Upper lobe of left lung (tissue), 6 donors: ENCODE results near the gene RGP1. TPM values are rescaled to one million over a fixed set of nuclear protein-coding genes. Genes with fewer than 3 reads are reported as not detected.
A peak's percentile ranks its signal among the peaks of the same experiment; 100 is the strongest.

ENCODE experiments used
- ATAC-seq, 2 donors: fragments of 200-7000 bp; cut with Tn5 transposase; one replicate each; pipeline ENCODE4 v1.9.1; 2022; ENCODE audit warnings: mild to moderate bottlenecking in 2 of 2, moderate library complexity in 2 of 2; ENCODE audit not compliant: low FRiP score in 2 of 2
- DNase-seq, 2 donors: peaks; one replicate each; pipeline ENCODE4 v3.0.0-alpha.2; 2019 to 2020
- H3K27ac ChIP-seq, 4 donors: fragments of 200-600 bp; sonication (generic); one replicate each; pipeline ENCODE4 v1.5.1; 2016 to 2019
- H3K27me3 ChIP-seq, 4 donors: fragments of 200-600 bp; sonication (generic); one replicate each; pipeline ENCODE4 v1.5.1; 2017 to 2019
- H3K36me3 ChIP-seq, 4 donors: fragments of 200-600 bp; sonication (generic); one replicate each; pipeline ENCODE4 v1.5.1; 2016 to 2019
- H3K4me1 ChIP-seq, 4 donors: fragments of 200-600 bp; sonication (generic); one replicate each; pipeline ENCODE4 v1.5.1; 2018 to 2019
- H3K4me3 ChIP-seq, 4 donors: fragments of 200-600 bp; sonication (generic); one replicate each; pipeline ENCODE4 v1.5.1; 2017 to 2019; ENCODE audit warnings: mild to moderate bottlenecking in 2 of 4, moderate library complexity in 1 of 4
- H3K9me3 ChIP-seq, 4 donors: fragments of 200-600 bp; sonication (generic); one replicate each; pipeline ENCODE4 v1.5.1; 2018 to 2019
- EP300 ChIP-seq, 4 donors: sonication (generic); formaldehyde crosslinking; IDR thresholded peaks; one replicate each; pipeline ENCODE4 v1.5.1; 2017; ENCODE audit warnings: antibody characterized with exemption in 4 of 4, control low read depth in 2 of 4
- POLR2A ChIP-seq, 4 donors: fragments of 450-650 bp; IDR thresholded peaks; one replicate each; pipeline ENCODE4 v1.5.1; 2016 to 2017; ENCODE audit warnings: antibody characterized with exemption in 4 of 4, mild to moderate bottlenecking in 2 of 4
- POLR2AphosphoS5 ChIP-seq, 2 donors: sonication (generic); formaldehyde crosslinking; IDR thresholded peaks; one replicate each; pipeline ENCODE4 v1.5.1; 2017; ENCODE audit warnings: antibody characterized with exemption in 2 of 2
- WGBS, 2 donors: methylation state at CpG; one replicate each; pipeline ENCODE4 v1.1.5; 2017 to 2018; 5-methylcytosine and 5-hydroxymethylcytosine counted together
- total RNA-seq, 6 donors: library from RNA; depleted of rRNA in 4 of 6; stranded (reverse); fragments of >200 nt in 4 of 6; gene quantifications; one replicate each; pipeline versions ENCODE4 v1.1.0 to v1.2.1, GENCODE V29; 2016 to 2021
- TF ChIP-seq, protein P1 (sequence below), 6 experiments: fragments of 450-650 bp in 4 of 6; fragments of 200-600 bp in 2 of 6; sonication (generic) in 2 of 6; IDR thresholded peaks; one replicate each; pipeline ENCODE4 v1.5.1; 2016 to 2019; ENCODE audit warnings: antibody characterized with exemption in 6 of 6
- donor health status: DM: no; HTN: no; CAD: no; lungs with moderate emphysema.
- donor health status: DM: no; HTN: yes; CAD: no; lungs with severe emphysema.

The RGP1 gene
- total RNA-seq, 6 donors from 2014 or later: 20.1 to 34.4 (median 23.5) TPM

GRCh38 chr9:35767458-35767857 is 18.4 kb downstream of the RGP1 start:
- ATAC-seq: no peak

GRCh38 chr9:35769763-35770162 is 20.7 kb downstream of the RGP1 start:
- DNase-seq (no peak), ATAC-seq (no peak)
- H3K4me3 ChIP-seq: no peak overlapping the region
- no peaks in the 10 kb centered on the region for H3K9me3 ChIP-seq
- no peaks in the 10 kb centered on the region for H3K36me3 ChIP-seq
- no peak overlapping the region for H3K27ac ChIP-seq
- no peaks in the 10 kb centered on the region for H3K27me3 ChIP-seq
- TF ChIP-seq, protein P1, sequence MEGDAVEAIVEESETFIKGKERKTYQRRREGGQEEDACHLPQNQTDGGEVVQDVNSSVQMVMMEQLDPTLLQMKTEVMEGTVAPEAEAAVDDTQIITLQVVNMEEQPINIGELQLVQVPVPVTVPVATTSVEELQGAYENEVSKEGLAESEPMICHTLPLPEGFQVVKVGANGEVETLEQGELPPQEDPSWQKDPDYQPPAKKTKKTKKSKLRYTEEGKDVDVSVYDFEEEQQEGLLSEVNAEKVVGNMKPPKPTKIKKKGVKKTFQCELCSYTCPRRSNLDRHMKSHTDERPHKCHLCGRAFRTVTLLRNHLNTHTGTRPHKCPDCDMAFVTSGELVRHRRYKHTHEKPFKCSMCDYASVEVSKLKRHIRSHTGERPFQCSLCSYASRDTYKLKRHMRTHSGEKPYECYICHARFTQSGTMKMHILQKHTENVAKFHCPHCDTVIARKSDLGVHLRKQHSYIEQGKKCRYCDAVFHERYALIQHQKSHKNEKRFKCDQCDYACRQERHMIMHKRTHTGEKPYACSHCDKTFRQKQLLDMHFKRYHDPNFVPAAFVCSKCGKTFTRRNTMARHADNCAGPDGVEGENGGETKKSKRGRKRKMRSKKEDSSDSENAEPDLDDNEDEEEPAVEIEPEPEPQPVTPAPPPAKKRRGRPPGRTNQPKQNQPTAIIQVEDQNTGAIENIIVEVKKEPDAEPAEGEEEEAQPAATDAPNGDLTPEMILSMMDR (IDR thresholded peaks at IDR 0.05): no peak
- TF ChIP-seq POLR2A (IDR thresholded peaks at IDR 0.05): no peak
- no peak for TF ChIP-seq EP300 (IDR thresholded peaks at IDR 0.05)
- TF ChIP-seq POLR2AphosphoS5 (IDR thresholded peaks at IDR 0.05): no peak
- peaks cover 17 to 23% (median 21%) of the 10 kb centered on the region in 4 donors for H3K4me1 ChIP-seq
- 93 to 100% methylated on average over 1 of the region's 1 CpG for WGBS, 2 donors

More at GRCh38 chr9:35767458-35767857, 18.4 kb downstream of the RGP1 start:
- peaks cover 17 to 22% (median 21%) of the 10 kb centered on the region in 4 donors for H3K4me1 ChIP-seq
- H3K27me3 ChIP-seq: no peaks in the 10 kb centered on the region
- H3K36me3 ChIP-seq: no peaks in the 10 kb centered on the region
- H3K4me3 ChIP-seq: no peak overlapping the region
- 93 to 100% methylated on average over 1 of the region's 1 CpG for WGBS, 2 donors
- no peaks in the 10 kb centered on the region for H3K9me3 ChIP-seq
- TF ChIP-seq, protein P1 (IDR thresholded peaks at IDR 0.05): no peak
- TF ChIP-seq EP300 (IDR thresholded peaks at IDR 0.05): no peak
- TF ChIP-seq POLR2AphosphoS5 (IDR thresholded peaks at IDR 0.05): no peak
- TF ChIP-seq POLR2A (IDR thresholded peaks at IDR 0.05): no peak
- no peak for DNase-seq
- H3K27ac ChIP-seq: no peak overlapping the region

DNA sequence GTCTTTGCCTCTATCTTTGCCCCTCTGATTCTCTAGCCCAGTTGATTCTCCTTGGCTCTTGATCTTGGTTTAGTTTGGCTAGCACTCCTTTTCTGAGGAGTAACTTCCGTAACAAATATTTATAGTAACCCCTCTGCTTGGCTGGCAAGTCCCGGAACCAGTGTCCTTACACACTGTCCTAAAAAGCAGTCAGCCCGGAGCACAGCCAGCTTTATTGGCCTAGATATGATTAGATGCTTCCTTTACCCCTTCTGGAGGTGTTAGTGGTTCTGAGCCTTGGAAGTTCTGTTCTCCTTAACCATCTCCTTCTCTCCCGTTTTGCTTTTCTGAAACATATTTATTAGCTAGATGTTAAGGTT is 22.0 kb downstream of the RGP1 start:
- Histone ChIP-seq H3K4me3 (no peak overlapping the region), H3K27ac (peak overlapping the region; percentile 30 to 82 (median 57)), H3K4me1 (peaks cover 20 to 23% (median 21%) of the 10 kb centered on the region in 4 donors), H3K36me3 (no peaks in the 10 kb centered on the region), H3K9me3 (no peaks in the 10 kb centered on the region), H3K27me3 (no peaks in the 10 kb centered on the region)
- WGBS, 2 donors: 12 to 30% methylated on average over 4 of the region's 4 CpGs
- TF ChIP-seq POLR2AphosphoS5 (IDR thresholded peaks at IDR 0.05): peak in 1 of 2 donors; percentile 11
- no peak for TF ChIP-seq EP300 (IDR thresholded peaks at IDR 0.05)
- ATAC-seq: peak in 1 of 2 donors; percentile 54
- DNase-seq: peak in 1 of 2 donors; percentile 47

DNA sequence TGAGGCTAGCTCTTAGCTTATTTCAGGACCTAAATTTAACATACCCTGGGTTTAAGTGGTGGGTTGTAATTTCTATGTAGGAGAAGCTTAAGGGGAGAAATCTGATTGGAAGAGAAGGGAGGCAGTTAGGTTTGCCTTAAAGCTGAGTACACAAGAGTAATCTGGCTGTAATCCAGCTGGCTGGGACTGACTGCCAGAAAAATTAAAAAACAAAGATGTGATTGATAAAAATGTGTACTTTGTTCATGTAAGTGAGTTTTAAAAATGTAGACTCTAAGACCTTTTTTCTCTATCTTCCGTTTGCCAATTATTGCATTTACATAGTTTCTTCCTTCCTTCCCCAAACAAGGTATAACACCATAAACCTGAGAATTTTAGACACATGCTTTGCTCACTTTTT is 22.4 kb downstream of the RGP1 start:
- no peaks in the 10 kb centered on the region for H3K36me3 ChIP-seq
- H3K9me3 ChIP-seq: no peaks in the 10 kb centered on the region
- 11 to 22% methylated on average over 1 of the region's 1 CpG for WGBS, 2 donors
- H3K4me1 ChIP-seq: peaks cover 20 to 23% (median 21%) of the 10 kb centered on the region in 4 donors
- TF ChIP-seq POLR2A (IDR thresholded peaks at IDR 0.05) (no peak), POLR2AphosphoS5 (IDR thresholded peaks at IDR 0.05) (no peak), EP300 (IDR thresholded peaks at IDR 0.05) (no peak)
- TF ChIP-seq, protein P1 (IDR thresholded peaks at IDR 0.05): no peak
- no peak for DNase-seq
- ATAC-seq: no peak
- no peak overlapping the region for H3K4me3 ChIP-seq
- no peaks in the 10 kb centered on the region for H3K27me3 ChIP-seq
- H3K27ac ChIP-seq: peak overlapping the region; percentile 30 to 82 (median 57)

DNA sequence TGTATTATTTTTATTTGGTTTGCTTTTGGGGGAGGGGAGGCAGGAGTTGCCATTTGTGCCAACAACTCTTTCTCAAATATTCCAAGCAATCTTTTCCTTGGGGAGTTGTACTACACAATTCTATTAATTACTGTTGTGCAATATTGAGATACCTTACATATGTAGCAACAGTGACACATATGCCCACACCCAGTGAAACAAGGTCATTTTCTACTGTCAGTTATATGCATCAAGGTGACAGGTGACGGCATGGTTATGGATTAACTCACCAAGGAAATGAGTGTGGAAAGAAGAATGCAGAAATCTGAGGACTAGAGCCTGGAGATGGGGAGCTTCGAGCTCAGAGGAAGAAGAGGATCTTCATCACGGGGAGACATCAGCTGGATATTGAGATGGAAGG is 22.9 kb downstream of the RGP1 start:
- H3K27ac ChIP-seq: peak overlapping the region in 2 of 4 donors; percentile 63 to 82
- no peaks in the 10 kb centered on the region for H3K36me3 ChIP-seq
- H3K4me1 ChIP-seq: peaks cover 20 to 23% (median 21%) of the 10 kb centered on the region in 4 donors
- TF ChIP-seq POLR2AphosphoS5 (IDR thresholded peaks at IDR 0.05) (no peak), EP300 (IDR thresholded peaks at IDR 0.05) (no peak), POLR2A (IDR thresholded peaks at IDR 0.05) (no peak)
- TF ChIP-seq, protein P1 (IDR thresholded peaks at IDR 0.05): no peak
- no peaks in the 10 kb centered on the region for H3K9me3 ChIP-seq
- no peaks in the 10 kb centered on the region for H3K27me3 ChIP-seq
- H3K4me3 ChIP-seq: no peak overlapping the region
- DNase-seq (no peak), ATAC-seq (no peak)
- 51 to 69% methylated on average over 3 of the region's 3 CpGs for WGBS, 2 donors
